HCT116 (cell line): ENCODE measurements around the gene ABHD17C. TPM values are rescaled to one million over a fixed set of nuclear protein-coding genes. Genes with fewer than 3 reads are reported as not detected.

ENCODE experiments used
- ATAC-seq: fragments of 200-7000 bp; cut with Tn5 transposase; 2 replicates; pipeline ENCODE4 v1.9.1; 2020; ENCODE audit warnings: mild to moderate bottlenecking, moderate library complexity
- BruUV-seq: library from RNA; stranded (reverse); fragments of 400-500 nt; replicated peaks from 2 replicates; lab custom pipeline; 2021; lab: Mats Ljungman, UMichigan
- CTCF ChIA-PET: fragments of 300-600 bp; sonication (Branson Sonifier 250); formaldehyde crosslinking; loops from one replicate; lab custom pipeline; 2021; ENCODE audit warnings: antibody characterized with exemption; lab: Charles Lee
- POLR2A ChIA-PET: fragments of 300-600, 350-600 bp; sonication (Branson Sonifier 250); formaldehyde crosslinking; loops from one replicate; lab custom pipeline; 2021; ENCODE audit warnings: antibody characterized with exemption; lab: Charles Lee
- RAD21 ChIA-PET, 2 experiments: fragments of 300-600 bp; sonication (Branson Sonifier 250); formaldehyde crosslinking; loops; one replicate each; lab custom pipeline; 2023; ENCODE audit warnings: low total read pairs in 2 of 2; ENCODE audit not compliant: uncharacterized antibody in 2 of 2, unreplicated experiment in 2 of 2, low non-redundant PET in 1 of 2; lab: Charles Lee
- DNase-seq: peaks from one replicate; pipeline ENCODE4 v3.0.0-alpha.2; 2010; ENCODE audit warnings: low read depth, low spot score
- H2AFZ ChIP-seq: fragments of 200-600 bp; shearing (Covaris generic), sonication (generic); 2 replicates; pipeline ENCODE4 v1.6.1; 2017; ENCODE audit warnings: low read depth, mixed run types, mixed read lengths, antibody characterized with exemption, low read length; ENCODE audit not compliant: poor library complexity, severe bottlenecking
- H3K27ac ChIP-seq: 2 replicates; pipeline ENCODE4 v1.5.1; 2012; ENCODE audit warnings: low read depth, low read length
- H3K27me3 ChIP-seq: fragments of 200-600 bp; sonication (generic); 2 replicates; pipeline ENCODE4 v1.6.1; 2016; ENCODE audit warnings: mixed run types, low read length, mixed read lengths; ENCODE audit not compliant: insufficient read depth
- H3K36me3 ChIP-seq, 2 experiments: fragments of 200-500 bp in 1 of 2; fragments of 200-600 bp in 1 of 2; sonication (Bioruptor generic) in 1 of 2; sonication (generic) in 1 of 2; 2 replicates each; pipeline versions ENCODE4 v1.5.1 to v1.6.1; 2014 to 2016; ENCODE audit warnings: low read length in 2 of 2, inconsistent platforms in 1 of 2, mixed read lengths in 1 of 2, mixed run types in 1 of 2; ENCODE audit not compliant: insufficient read depth in 2 of 2, control insufficient read depth in 1 of 2
- H3K4me1 ChIP-seq, 2 experiments: fragments of 200-600 bp in 1 of 2; sonication (generic) in 1 of 2; 2 replicates each; pipeline versions ENCODE4 v1.5.1 to v1.6.1; 2012 to 2017; ENCODE audit warnings: low read length in 2 of 2, inconsistent platforms in 1 of 2, mild to moderate bottlenecking in 1 of 2, mixed read lengths in 1 of 2, mixed run types in 1 of 2, moderate library complexity in 1 of 2; ENCODE audit not compliant: insufficient read depth in 2 of 2, control insufficient read depth in 1 of 2
- H3K4me2 ChIP-seq: fragments of 200-600 bp; sonication (generic); 2 replicates; pipeline ENCODE4 v1.6.1; 2017; ENCODE audit warnings: mixed run types, low read length, mixed read lengths
- H3K4me3 ChIP-seq, 2 experiments: fragments of 200-600 bp in 1 of 2; sonication (generic) in 1 of 2; replicated peaks in 1 of 2; 2 replicates each; pipeline ENCODE4 v1.5.1; 2011 to 2016; ENCODE audit warnings: low read length in 2 of 2, control low read depth in 1 of 2, low read depth in 1 of 2, mild to moderate bottlenecking in 1 of 2, mixed read lengths in 1 of 2, mixed run types in 1 of 2
- H3K79me2 ChIP-seq: fragments of 200-600 bp; sonication (generic); 2 replicates; pipeline ENCODE4 v1.6.1; 2017; ENCODE audit warnings: mild to moderate bottlenecking, mixed run types, low read length, moderate library complexity, mixed read lengths; ENCODE audit not compliant: insufficient read depth
- H3K9ac ChIP-seq: fragments of 200-600 bp; sonication (generic); 2 replicates; pipeline ENCODE4 v1.6.1; 2016; ENCODE audit warnings: low read length, mixed read lengths
- H3K9me2 ChIP-seq: fragments of 200-600 bp; sonication (generic), shearing (Covaris generic); 2 replicates; pipeline ENCODE4 v1.6.1; 2017; ENCODE audit warnings: mixed run types, mild to moderate bottlenecking, moderate library complexity; ENCODE audit not compliant: insufficient read depth
- H3K9me3 ChIP-seq, 2 experiments: fragments of 200-500 bp in 1 of 2; fragments of 200-600 bp in 1 of 2; sonication (Bioruptor generic) in 1 of 2; sonication (generic) in 1 of 2; 2 replicates each; pipeline ENCODE4 v1.6.1; 2014 to 2017; ENCODE audit warnings: low read length in 2 of 2, mixed read lengths in 2 of 2, inconsistent platforms in 1 of 2, low read depth in 1 of 2, mild to moderate bottlenecking in 1 of 2, mixed run types in 1 of 2, moderate library complexity in 1 of 2; ENCODE audit not compliant: control insufficient read depth in 1 of 2, insufficient read depth in 1 of 2
- H4K20me1 ChIP-seq: fragments of 200-600 bp; sonication (generic), shearing (Covaris generic); 2 replicates; pipeline ENCODE4 v1.6.1; 2017; ENCODE audit warnings: mixed run types, mild to moderate bottlenecking, moderate library complexity; ENCODE audit not compliant: insufficient read depth
- CEBPB ChIP-seq: IDR thresholded peaks from 2 replicates; pipeline ENCODE4 v1.6.1; 2012; ENCODE audit warnings: low read depth
- CTCF ChIP-seq, 3 experiments: fragments of 200-600 bp in 1 of 3; sonication (generic) in 1 of 3; IDR thresholded peaks in 2 of 3; conservative IDR thresholded peaks in 1 of 3; 2 replicates each; pipeline ENCODE4 v1.5.1; 2012 to 2017; ENCODE audit warnings: low read depth in 2 of 3, low read length in 2 of 3, antibody characterized with exemption in 1 of 3, borderline replicate concordance in 1 of 3, control low read depth in 1 of 3, mild to moderate bottlenecking in 1 of 3, mixed read lengths in 1 of 3, mixed run types in 1 of 3, moderate library complexity in 1 of 3; ENCODE audit not compliant: insufficient read depth in 1 of 3
- EGR1 ChIP-seq: IDR thresholded peaks from 2 replicates; pipeline ENCODE4 v1.6.1; 2012; ENCODE audit warnings: low read depth
- ELF1 ChIP-seq: IDR thresholded peaks from 2 replicates; pipeline ENCODE4 v1.6.1; 2012; ENCODE audit warnings: low read depth, borderline replicate concordance
- EZH2phosphoT487 ChIP-seq: fragments of 200-600 bp; IDR thresholded peaks from 2 replicates; pipeline ENCODE4 v1.6.1; 2018; ENCODE audit warnings: antibody characterized with exemption, borderline replicate concordance
- FOSL1 ChIP-seq: IDR thresholded peaks from 2 replicates; pipeline ENCODE4 v1.6.1; 2012; ENCODE audit warnings: low read depth
- JUND ChIP-seq: IDR thresholded peaks from 2 replicates; pipeline ENCODE4 v1.6.1; 2012
- MAX ChIP-seq: IDR thresholded peaks from 2 replicates; pipeline ENCODE4 v1.6.1; 2012
- POLR2A ChIP-seq: IDR thresholded peaks from 2 replicates; pipeline ENCODE4 v1.7.0; 2011; ENCODE audit warnings: borderline replicate concordance; ENCODE audit not compliant: insufficient read depth, insufficient read length; ENCODE audit errors: extremely low read depth
- SIN3A ChIP-seq: IDR thresholded peaks from 2 replicates; pipeline ENCODE4 v1.6.1; 2012; ENCODE audit warnings: low read depth
- YY1 ChIP-seq: IDR thresholded peaks from 2 replicates; pipeline ENCODE4 v1.6.1; 2011; ENCODE audit warnings: low read length, low read depth, moderate library complexity, mild to moderate bottlenecking; ENCODE audit not compliant: insufficient replicate concordance; ENCODE audit errors: extremely low read depth
- intact Hi-C: fragments of 100-400 bp; cut with micrococcal nuclease; formaldehyde crosslinking; loops from 2 replicates; pipeline ENCODE4 v1.10.0; 2022
- total RNA-seq: library from RNA; stranded (reverse); gene quantifications from one replicate; pipeline ENCODE4 v1.2.1, GENCODE V29; 2021; ENCODE audit not compliant: unreplicated experiment

The ABHD17C gene
- total RNA-seq, 1 experiment from 2014 or later: 27.9 TPM

- Histone ChIP-seq H3K4me2 (no peak overlapping the region), H3K79me2 (no peaks in the 10 kb centered on the region), H3K36me3 (no peaks in the 10 kb centered on the region), H3K9me3 (no peaks in the 10 kb centered on the region), H3K27me3 (no peaks in the 10 kb centered on the region), H2AFZ (no peak overlapping the region), H3K9ac (no peak overlapping the region), H3K4me1 (peaks cover 4 to 19% of the 10 kb centered on the region in 2 experiments; a peak in 2 of 4 replicates), H4K20me1 (no peaks in the 10 kb centered on the region), H3K27ac (no peak overlapping the region), H3K4me3 (no peak overlapping the region), H3K9me2 (no peaks in the 10 kb centered on the region)
- ChIA-PET RAD21 (interaction anchor here (1.5 to 2.9 kb wide), 4 partner anchors 115 to 208 kb away, joined by 5 to 22 read pairs (median 8); no protein-coding TSS in a partner anchor), POLR2A (interaction anchor here (1.7 kb wide), 1 partner anchor 210 kb away, joined by 4 read pairs; no protein-coding TSS in a partner anchor), CTCF (interaction anchor here (1.2 to 6.0 kb wide), 9 partner anchors 156 to 491 kb away, joined by 3 to 136 read pairs (median 16); no protein-coding TSS in a partner anchor)
- intact Hi-C loops: loop anchor here (5.0 to 10.0 kb wide), 3 partner anchors 338 to 531 kb away; no protein-coding TSS in a partner anchor
- ATAC-seq (no peak), DNase-seq (no peak)
- TF ChIP-seq FOSL1: no peak
- no peak for TF ChIP-seq JUND
- TF ChIP-seq EGR1: no peak
- TF ChIP-seq POLR2A: no peak
- no peak for TF ChIP-seq CEBPB
- TF ChIP-seq YY1: no peak
- no peak for TF ChIP-seq ELF1
- no peak for TF ChIP-seq MAX
- TF ChIP-seq SIN3A: no peak
- no peak for TF ChIP-seq EZH2phosphoT487
- no peak for TF ChIP-seq CTCF (IDR thresholded peaks at IDR 0.05 in 2 of 3, conservative IDR thresholded peaks at IDR 0.05 in 1 of 3; ENCODE audit: borderline replicate concordance in 1 of 3, insufficient read depth in 1 of 3, low read depth in 2 of 3, low read length in 2 of 3)
- BruUV-seq: no TSS peak
Observed at GRCh38 chr15:80775338-80775737, 80.2 kb downstream of the ABHD17C start.
